Effector memory CD4-positive, alpha-beta T cell (primary cell): ENCODE results near the gene RSPH3.

Source experiments
- DNase-seq, 3 donors: peaks; one replicate each; pipeline ENCODE4 v3.0.0-alpha.2; 2020
- H3K27ac ChIP-seq: 2 replicates; pipeline ENCODE4 v1.7.0; 2013; ENCODE audit warnings: mild to moderate bottlenecking, low read length, moderate library complexity; ENCODE audit not compliant: insufficient read depth, poor library complexity, severe bottlenecking
- H3K27me3 ChIP-seq: replicated peaks from 2 replicates; pipeline ENCODE4 v1.7.0; 2013; ENCODE audit warnings: mild to moderate bottlenecking, low read length; ENCODE audit not compliant: insufficient read depth, control insufficient read depth, poor library complexity, severe bottlenecking
- H3K36me3 ChIP-seq: 2 replicates; pipeline ENCODE4 v1.7.0; 2013; ENCODE audit warnings: mild to moderate bottlenecking, low read length, moderate library complexity; ENCODE audit not compliant: control insufficient read depth, insufficient read depth
- H3K4me1 ChIP-seq: 2 replicates; pipeline ENCODE4 v1.7.0; 2013; ENCODE audit warnings: low read length, mild to moderate bottlenecking; ENCODE audit not compliant: control insufficient read depth, insufficient read depth, poor library complexity, severe bottlenecking
- H3K4me3 ChIP-seq: 2 replicates; pipeline ENCODE4 v1.7.0; 2013; ENCODE audit warnings: low read length, low read depth, mild to moderate bottlenecking; ENCODE audit not compliant: insufficient read depth, poor library complexity, severe bottlenecking
- H3K9me3 ChIP-seq: 2 replicates; pipeline ENCODE4 v1.7.0; 2013; ENCODE audit warnings: mild to moderate bottlenecking, low read length, moderate library complexity; ENCODE audit not compliant: control insufficient read depth
- total RNA-seq, 3 donors: gene quantifications; one replicate each; lab custom pipeline; 2026; lab: John Stamatoyannopoulos, UW

Gene RSPH3
- total RNA-seq, result 2.6 to 6.6 (median 3.9) reads per million in 3 donors

GRCh38 chr6:158999666-159000403, at the start of gene RSPH3:
TSS of gene RSPH3 (minus strand) at chr6:159000202. CDS start at chr6:158999550, 652 bp downstream.
- Histone ChIP-seq H3K4me1 (peaks cover 13% of the 10 kb centered on the region), H3K4me3 (peak within 1 kb of the TSS; percentile 76), H3K27ac (peak within 1 kb of the TSS; percentile 73), H3K27me3 (no peaks in the 10 kb centered on the region), H3K36me3 (no peaks in the 10 kb centered on the region), H3K9me3 (no peaks in the 10 kb centered on the region)
- DNase-seq, result peak; percentile 79 to 87 (median 79)

DNA sequence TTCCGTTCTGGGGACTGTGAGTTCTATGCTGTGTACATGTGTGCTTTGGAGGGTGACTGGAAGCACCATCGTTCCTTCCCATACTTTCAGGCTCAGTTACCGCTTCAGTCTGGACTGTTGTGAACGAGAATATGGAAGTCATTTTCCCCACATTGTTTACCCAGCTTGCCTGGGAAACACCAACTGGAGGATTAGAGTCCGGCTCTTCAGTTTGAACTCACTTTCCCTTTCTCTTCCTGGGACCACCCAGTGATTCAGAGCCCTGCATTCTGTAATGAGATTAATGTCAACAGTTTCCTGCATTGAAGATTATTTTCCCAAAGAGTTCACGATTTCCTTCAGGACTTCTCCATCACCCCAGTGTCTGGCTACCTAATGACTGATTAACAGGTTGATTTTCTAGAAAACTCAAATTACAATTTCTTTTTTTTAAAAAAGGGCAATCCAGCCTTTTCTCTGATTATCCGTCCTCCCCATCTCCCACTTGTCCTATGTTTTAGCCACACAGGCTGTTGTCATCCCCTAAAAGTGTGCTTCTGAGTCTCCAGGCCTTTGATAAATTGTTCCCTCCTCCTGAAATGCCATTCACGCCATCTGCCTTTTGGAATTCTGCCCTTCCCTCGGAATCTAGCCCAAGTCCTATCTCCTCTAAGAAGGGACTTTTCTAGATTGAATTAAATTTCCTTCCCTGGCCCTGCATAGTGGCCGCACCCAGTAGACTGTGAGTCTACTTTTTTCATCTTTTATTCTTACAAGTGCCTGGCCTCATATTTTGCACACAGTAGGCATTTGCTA, 48.1 kb upstream of the RSPH3 start:
- H3K27ac ChIP-seq, result no peak overlapping the region
- peaks cover 9% of the 10 kb centered on the region for H3K4me1 ChIP-seq
- no peak overlapping the region for H3K4me3 ChIP-seq
- no peak for DNase-seq
- no peaks in the 10 kb centered on the region for H3K27me3 ChIP-seq
- H3K9me3 ChIP-seq, result no peaks in the 10 kb centered on the region
- H3K36me3 ChIP-seq, result no peaks in the 10 kb centered on the region

DNA sequence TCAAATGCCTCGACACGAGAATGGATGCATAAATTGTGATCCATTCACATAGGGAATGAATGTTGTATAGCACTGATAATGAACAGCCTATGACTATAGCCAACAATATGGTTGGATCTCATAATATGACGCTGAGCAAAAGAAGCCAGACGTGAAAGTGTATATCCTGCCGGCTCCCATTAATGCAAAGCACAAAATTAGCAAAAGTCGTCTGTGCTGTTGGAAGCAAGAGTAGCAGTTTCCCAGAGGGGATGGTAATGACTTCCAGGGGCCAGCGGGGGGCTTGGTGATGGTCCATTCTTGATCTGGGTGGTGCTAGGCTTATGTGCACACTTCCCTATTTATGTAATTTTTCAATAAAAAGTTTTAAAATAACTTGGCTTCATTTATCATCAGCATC, 45.8 kb upstream of the RSPH3 start:
- no peak for DNase-seq
- Histone ChIP-seq H3K27ac (peak overlapping the region; percentile 69), H3K36me3 (peaks cover 13% of the 10 kb centered on the region), H3K27me3 (no peaks in the 10 kb centered on the region), H3K4me1 (peaks cover 23% of the 10 kb centered on the region), H3K4me3 (peak overlapping the region; percentile 24), H3K9me3 (no peaks in the 10 kb centered on the region)

DNA sequence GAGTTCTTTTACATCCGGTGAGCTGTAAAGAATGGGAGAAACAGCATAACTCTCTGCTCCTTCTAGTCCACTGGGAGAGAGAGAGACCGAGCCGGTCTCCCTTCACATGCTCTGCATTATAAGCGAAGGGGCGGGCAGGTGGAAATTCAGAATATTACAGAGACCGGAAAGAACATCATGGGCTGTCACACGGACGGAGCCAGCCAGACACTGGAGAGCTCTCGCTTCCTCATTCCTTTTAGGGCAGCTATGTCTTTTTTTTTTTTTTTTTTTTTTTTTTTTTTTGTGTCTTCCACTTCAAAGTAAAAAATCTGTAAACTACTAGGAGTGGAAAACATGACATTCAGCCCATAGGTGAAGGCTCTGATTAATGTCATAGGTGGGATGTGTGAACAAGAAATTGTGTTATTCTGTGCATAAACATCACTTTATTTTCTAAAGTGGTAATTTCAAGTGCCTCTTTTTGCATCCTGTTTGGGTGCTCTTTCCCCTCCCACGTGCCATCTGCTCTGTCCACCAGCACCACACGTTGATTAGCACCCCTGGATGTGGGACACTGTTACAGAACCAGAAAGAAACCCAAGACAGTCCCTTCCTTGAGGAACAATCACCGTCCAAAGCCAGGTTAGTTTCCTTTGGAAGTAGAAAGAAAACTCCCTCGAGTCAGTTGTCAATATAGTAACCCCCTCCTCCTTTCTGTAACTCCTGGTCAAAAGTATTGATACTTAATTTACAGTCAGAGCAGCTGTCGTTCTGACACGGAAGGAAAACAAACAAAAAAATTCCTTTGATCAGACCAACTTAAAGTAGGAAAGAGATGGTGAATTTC, 45.1 kb upstream of the RSPH3 start, which contains the start of gene TAGAP:
Gene TAGAP, minus strand, starts transcription at position 93 of the 829 bp plus-strand sequence. CDS start 845 bp downstream, outside the sequence.
- H3K4me3 ChIP-seq, result peak within 1 kb of the TSS; percentile 70
- peak; percentile 83 to 85 (median 84) for DNase-seq
- H3K36me3 ChIP-seq, result peaks cover 20% of the 10 kb centered on the region
- H3K27me3 ChIP-seq, result no peaks in the 10 kb centered on the region
- H3K4me1 ChIP-seq, result peaks cover 29% of the 10 kb centered on the region
- H3K9me3 ChIP-seq, result no peaks in the 10 kb centered on the region
- H3K27ac ChIP-seq, result peak within 1 kb of the TSS; percentile 89

- H3K4me3 ChIP-seq, result peak overlapping the region; percentile 70
- no peaks in the 10 kb centered on the region for H3K27me3 ChIP-seq
- peak overlapping the region; percentile 89 for H3K27ac ChIP-seq
- DNase-seq, result no peak
- H3K9me3 ChIP-seq, result no peaks in the 10 kb centered on the region
- H3K4me1 ChIP-seq, result peaks cover 35% of the 10 kb centered on the region
- peaks cover 30% of the 10 kb centered on the region for H3K36me3 ChIP-seq
Measured at GRCh38 chr6:159043947-159044346, 43.9 kb upstream of the RSPH3 start.

DNA sequence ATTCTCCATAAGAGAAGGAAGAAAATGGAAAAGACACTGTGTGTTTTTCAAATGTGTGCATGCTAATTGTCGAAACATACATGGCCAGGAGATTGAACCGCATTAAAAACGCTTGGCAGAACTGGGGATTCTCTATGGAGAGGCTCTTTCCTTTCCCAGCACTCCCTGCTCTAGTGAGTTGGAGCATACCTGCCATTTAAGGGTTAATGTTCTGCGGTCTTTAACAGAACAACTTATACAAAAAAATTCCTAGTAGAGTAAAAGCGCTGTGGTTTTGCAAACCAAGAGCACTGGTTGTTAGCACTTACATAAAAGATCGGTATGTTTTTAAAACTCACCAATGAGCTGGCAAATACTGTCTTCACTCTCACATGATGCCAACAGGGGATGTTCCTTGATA, 43.2 kb upstream of the RSPH3 start:
- peak overlapping the region; percentile 89 for H3K27ac ChIP-seq

GRCh38 chr6:159042826-159043181, 42.8 kb upstream of the RSPH3 start:
- H3K27ac ChIP-seq, result peak overlapping the region; percentile 89

More for the DNA sequence above, 43.2 kb upstream of the RSPH3 start:
- Histone ChIP-seq H3K4me3 (peak overlapping the region; percentile 70), H3K9me3 (no peaks in the 10 kb centered on the region), H3K27me3 (no peaks in the 10 kb centered on the region), H3K4me1 (peaks cover 39% of the 10 kb centered on the region), H3K36me3 (peaks cover 35% of the 10 kb centered on the region)
- no peak for DNase-seq

DNA sequence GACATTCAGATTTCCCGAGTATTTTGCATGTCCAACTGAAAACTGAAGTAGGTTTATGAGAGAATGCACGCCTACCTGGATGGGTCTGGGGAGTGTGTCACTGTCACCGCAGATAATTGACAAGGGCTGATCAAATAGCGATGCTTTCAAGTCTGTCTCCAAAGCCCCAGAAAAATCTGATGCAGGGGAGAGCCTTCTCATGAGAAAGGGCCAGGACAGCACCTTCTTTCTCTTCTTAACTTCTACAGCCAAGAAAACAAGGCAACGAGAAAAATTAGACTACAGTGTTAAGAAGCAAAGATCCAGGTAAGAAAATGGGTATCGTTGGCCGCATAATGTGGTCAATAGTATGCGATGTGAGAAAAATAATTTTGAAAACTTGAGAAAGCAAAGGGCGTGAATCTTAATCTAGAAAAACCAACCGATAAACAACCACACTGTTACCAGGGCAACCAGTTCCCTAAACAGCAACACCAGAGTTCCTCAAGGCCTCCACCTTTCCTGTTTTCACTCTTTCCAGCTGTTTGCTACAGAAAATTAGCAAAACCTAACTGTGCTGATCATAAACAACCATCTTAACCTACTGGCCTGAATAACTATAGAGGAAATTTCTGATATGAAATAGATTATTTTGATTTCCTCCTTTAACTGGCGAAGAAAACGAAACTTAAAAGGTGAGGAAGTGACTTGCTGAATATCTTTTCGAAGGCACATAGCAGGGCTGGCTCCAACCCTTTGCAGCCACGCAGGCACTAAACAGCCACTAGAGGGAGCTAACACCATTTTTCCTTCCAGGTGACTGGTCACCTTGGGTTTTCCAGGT, 42.2 kb upstream of the RSPH3 start:
- Histone ChIP-seq H3K27me3 (no peaks in the 10 kb centered on the region), H3K4me3 (peak overlapping the region; percentile 70), H3K36me3 (peaks cover 45% of the 10 kb centered on the region), H3K9me3 (no peaks in the 10 kb centered on the region), H3K27ac (peak overlapping the region; percentile 89), H3K4me1 (peaks cover 46% of the 10 kb centered on the region)
- peak; percentile 68 to 76 (median 70) for DNase-seq

More at GRCh38 chr6:159042826-159043181, 42.8 kb upstream of the RSPH3 start:
- Histone ChIP-seq H3K4me1 (peaks cover 43% of the 10 kb centered on the region), H3K4me3 (peak overlapping the region; percentile 70), H3K27me3 (no peaks in the 10 kb centered on the region), H3K9me3 (no peaks in the 10 kb centered on the region), H3K36me3 (peaks cover 40% of the 10 kb centered on the region)
- no peak for DNase-seq

DNA sequence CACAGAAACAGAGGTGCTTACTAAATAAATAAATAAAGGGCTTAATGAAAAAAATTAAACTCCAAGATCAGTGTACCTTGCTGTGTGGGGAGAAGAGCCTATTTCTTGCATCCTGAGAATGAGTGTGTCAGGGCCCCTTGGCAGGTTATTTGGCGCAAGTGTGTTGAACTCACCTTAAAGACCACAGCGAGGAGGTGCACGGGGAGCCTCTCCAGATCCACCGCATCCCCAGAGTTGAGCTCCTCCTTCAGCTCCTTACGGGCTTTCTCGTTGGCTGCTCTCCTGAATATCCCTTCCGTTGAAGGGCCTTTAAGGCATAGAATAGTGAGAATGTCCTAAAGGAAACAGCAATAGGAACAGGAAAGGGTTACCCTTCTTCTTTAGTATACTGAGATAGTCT, 41.2 kb upstream of the RSPH3 start:
- Histone ChIP-seq H3K27ac (peak overlapping the region; percentile 89), H3K27me3 (no peaks in the 10 kb centered on the region), H3K9me3 (no peaks in the 10 kb centered on the region), H3K4me1 (peaks cover 49% of the 10 kb centered on the region), H3K36me3 (peaks cover 55% of the 10 kb centered on the region), H3K4me3 (peak overlapping the region; percentile 35)
- DNase-seq, result no peak
